Measurements from ENCODE around the gene HIVEP3. TPM values are rescaled to one million over a fixed set of nuclear protein-coding genes. Genes with fewer than 3 reads are reported as not detected.

Gene HIVEP3
- total RNA-seq, 4 donors from 2014 or later = 6.1 to 10.1 (median 7.8) TPM

GRCh38 chr1:41529621-41530395, 388.9 kb downstream of the HIVEP3 start:
- DNase-seq (ENCODE audit: low spot score) (no peak), ATAC-seq (ENCODE audit: low FRiP score) (no peak)

GRCh38 chr1:41528726-41529605, 389.8 kb downstream of the HIVEP3 start:
- TF ChIP-seq, protein P1, sequence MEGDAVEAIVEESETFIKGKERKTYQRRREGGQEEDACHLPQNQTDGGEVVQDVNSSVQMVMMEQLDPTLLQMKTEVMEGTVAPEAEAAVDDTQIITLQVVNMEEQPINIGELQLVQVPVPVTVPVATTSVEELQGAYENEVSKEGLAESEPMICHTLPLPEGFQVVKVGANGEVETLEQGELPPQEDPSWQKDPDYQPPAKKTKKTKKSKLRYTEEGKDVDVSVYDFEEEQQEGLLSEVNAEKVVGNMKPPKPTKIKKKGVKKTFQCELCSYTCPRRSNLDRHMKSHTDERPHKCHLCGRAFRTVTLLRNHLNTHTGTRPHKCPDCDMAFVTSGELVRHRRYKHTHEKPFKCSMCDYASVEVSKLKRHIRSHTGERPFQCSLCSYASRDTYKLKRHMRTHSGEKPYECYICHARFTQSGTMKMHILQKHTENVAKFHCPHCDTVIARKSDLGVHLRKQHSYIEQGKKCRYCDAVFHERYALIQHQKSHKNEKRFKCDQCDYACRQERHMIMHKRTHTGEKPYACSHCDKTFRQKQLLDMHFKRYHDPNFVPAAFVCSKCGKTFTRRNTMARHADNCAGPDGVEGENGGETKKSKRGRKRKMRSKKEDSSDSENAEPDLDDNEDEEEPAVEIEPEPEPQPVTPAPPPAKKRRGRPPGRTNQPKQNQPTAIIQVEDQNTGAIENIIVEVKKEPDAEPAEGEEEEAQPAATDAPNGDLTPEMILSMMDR (IDR thresholded peaks at IDR 0.05) = no peak
- no peak for ATAC-seq (ENCODE audit: low FRiP score)
- no peak for DNase-seq (ENCODE audit: low spot score)

More at GRCh38 chr1:41529621-41530395, 388.9 kb downstream of the HIVEP3 start:
- TF ChIP-seq, protein P1 (IDR thresholded peaks at IDR 0.05) = no peak

DNA sequence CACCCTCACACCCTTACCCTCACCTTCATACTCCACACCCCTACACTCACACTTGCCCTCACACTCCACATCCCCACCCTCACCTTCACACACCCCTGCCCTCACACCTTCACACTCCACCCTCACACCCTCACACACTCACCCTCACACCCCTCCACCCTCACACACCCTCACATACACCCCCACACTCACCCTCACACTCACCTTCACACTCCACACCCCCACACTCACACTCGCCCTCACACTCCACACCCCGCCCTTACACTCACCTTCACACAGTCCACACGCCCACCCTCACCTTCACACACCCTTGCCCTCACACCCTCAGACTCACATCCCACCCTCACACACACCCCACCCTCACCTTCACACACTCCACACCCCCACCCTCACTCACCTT, 390.6 kb downstream of the HIVEP3 start:
- TF ChIP-seq, protein P1 (IDR thresholded peaks at IDR 0.05) = no peak
- DNase-seq (ENCODE audit: low spot score) (no peak), ATAC-seq (ENCODE audit: low FRiP score) (no peak)

DNA sequence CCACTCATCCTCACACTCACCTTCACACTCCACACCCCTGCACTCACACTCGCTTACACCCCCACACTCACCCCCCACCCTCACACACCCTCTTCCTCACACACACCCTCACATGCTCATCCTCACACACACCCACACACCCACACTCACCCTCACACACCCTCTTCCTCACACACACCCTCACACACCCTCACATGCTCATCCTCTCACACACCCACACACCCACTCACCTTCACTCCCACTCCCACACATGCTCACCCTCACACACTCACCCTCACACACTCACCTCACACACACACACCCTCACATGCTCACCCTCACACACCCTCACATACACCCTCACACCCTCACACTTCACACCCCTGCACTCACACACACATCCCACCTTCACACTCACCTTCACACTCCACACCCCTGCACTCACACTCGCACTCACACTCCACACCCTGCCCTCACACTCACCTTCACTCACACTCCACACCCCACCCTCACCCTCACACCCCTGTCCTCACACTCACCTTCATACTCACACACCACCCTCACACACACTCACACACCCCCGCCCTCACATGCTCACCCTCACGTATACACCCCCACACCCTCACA, 391.7 kb downstream of the HIVEP3 start:
- DNase-seq (ENCODE audit: low spot score) = no peak
- no peak for ATAC-seq (ENCODE audit: low FRiP score)
- TF ChIP-seq, protein P1 (IDR thresholded peaks at IDR 0.05) = no peak

GRCh38 chr1:41525891-41526587, 392.7 kb downstream of the HIVEP3 start:
- DNase-seq (ENCODE audit: low spot score) = no peak
- TF ChIP-seq, protein P1 (IDR thresholded peaks at IDR 0.05) = no peak
- ATAC-seq (ENCODE audit: low FRiP score) = no peak

Measured in omental fat pad (tissue), 4 donors.